ENCODE data around the gene CAPZA2.

DNA sequence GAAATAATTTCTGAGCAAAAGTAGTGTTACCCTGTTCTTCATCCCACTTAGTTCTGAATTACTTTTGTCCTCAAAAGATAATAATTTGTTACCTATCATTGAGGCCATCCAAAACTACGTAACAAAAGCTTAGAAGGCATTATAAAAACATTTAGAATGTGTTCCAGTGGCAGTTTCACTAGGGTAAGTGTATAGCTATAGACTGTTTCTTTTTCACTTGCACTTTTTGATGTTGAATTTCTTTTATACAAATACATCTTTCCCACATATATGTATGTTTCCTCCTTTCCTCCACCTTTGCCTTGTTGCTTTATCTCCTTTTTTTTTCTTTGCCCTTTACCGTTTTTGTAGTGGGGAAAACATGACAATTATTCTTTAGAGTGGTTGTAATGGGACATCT, 33.5 kb downstream of the CAPZA2 start:
- TF ChIP-seq, protein P1, sequence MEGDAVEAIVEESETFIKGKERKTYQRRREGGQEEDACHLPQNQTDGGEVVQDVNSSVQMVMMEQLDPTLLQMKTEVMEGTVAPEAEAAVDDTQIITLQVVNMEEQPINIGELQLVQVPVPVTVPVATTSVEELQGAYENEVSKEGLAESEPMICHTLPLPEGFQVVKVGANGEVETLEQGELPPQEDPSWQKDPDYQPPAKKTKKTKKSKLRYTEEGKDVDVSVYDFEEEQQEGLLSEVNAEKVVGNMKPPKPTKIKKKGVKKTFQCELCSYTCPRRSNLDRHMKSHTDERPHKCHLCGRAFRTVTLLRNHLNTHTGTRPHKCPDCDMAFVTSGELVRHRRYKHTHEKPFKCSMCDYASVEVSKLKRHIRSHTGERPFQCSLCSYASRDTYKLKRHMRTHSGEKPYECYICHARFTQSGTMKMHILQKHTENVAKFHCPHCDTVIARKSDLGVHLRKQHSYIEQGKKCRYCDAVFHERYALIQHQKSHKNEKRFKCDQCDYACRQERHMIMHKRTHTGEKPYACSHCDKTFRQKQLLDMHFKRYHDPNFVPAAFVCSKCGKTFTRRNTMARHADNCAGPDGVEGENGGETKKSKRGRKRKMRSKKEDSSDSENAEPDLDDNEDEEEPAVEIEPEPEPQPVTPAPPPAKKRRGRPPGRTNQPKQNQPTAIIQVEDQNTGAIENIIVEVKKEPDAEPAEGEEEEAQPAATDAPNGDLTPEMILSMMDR (IDR thresholded peaks at IDR 0.05), result no peak
- TF ChIP-seq EZH2 (IDR thresholded peaks at IDR 0.05) (no peak), EZH2phosphoT487 (IDR thresholded peaks at IDR 0.05) (no peak)
